Nephron progenitor cell (in vitro differentiated cells): ENCODE measurements around the gene HOOK2.

ENCODE experiments used
- DNase-seq: peaks from one replicate; pipeline ENCODE4 v3.0.0; 2021
- H3K27ac Mint-ChIP-seq: 2 replicates; pipeline ENCODE4 v1.8.0; 2021; ENCODE audit warnings: mild to moderate bottlenecking, moderate library complexity, mixed read lengths
- H3K27me3 Mint-ChIP-seq: 2 replicates; pipeline ENCODE4 v1.8.0; 2021; ENCODE audit warnings: mild to moderate bottlenecking, low read depth, mixed read lengths; ENCODE audit not compliant: poor library complexity
- H3K36me3 Mint-ChIP-seq: 2 replicates; pipeline ENCODE4 v1.8.0; 2021; ENCODE audit warnings: low read depth, mixed read lengths
- H3K4me1 Mint-ChIP-seq: 2 replicates; pipeline ENCODE4 v1.8.0; 2021; ENCODE audit warnings: mixed read lengths
- H3K4me3 Mint-ChIP-seq: 2 replicates; pipeline ENCODE4 v1.8.0; 2021; ENCODE audit warnings: mild to moderate bottlenecking, moderate library complexity, mixed read lengths
- H3K9me3 Mint-ChIP-seq: 2 replicates; pipeline ENCODE4 v1.8.0; 2021; ENCODE audit warnings: mild to moderate bottlenecking, moderate library complexity, mixed read lengths
- TF ChIP-seq, protein P1 (sequence below): fragments of 200-600 bp; sonication (generic); IDR thresholded peaks from 2 replicates; pipeline ENCODE4 v1.5.0; 2021; ENCODE audit warnings: antibody characterized with exemption

HOOK2 gene

GRCh38 chr19:12786952-12787351 is 11.6 kb upstream of the HOOK2 start:
- TF ChIP-seq, protein P1, sequence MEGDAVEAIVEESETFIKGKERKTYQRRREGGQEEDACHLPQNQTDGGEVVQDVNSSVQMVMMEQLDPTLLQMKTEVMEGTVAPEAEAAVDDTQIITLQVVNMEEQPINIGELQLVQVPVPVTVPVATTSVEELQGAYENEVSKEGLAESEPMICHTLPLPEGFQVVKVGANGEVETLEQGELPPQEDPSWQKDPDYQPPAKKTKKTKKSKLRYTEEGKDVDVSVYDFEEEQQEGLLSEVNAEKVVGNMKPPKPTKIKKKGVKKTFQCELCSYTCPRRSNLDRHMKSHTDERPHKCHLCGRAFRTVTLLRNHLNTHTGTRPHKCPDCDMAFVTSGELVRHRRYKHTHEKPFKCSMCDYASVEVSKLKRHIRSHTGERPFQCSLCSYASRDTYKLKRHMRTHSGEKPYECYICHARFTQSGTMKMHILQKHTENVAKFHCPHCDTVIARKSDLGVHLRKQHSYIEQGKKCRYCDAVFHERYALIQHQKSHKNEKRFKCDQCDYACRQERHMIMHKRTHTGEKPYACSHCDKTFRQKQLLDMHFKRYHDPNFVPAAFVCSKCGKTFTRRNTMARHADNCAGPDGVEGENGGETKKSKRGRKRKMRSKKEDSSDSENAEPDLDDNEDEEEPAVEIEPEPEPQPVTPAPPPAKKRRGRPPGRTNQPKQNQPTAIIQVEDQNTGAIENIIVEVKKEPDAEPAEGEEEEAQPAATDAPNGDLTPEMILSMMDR = no peak
- H3K4me3 Mint-ChIP-seq = no peak overlapping the region

GRCh38 chr19:12786141-12786870 is 11.0 kb upstream of the HOOK2 start:
- Mint-ChIP-seq H3K9me3 (no peaks in the 10 kb centered on the region), H3K4me3 (no peak overlapping the region), H3K36me3 (no peaks in the 10 kb centered on the region), H3K27ac (no peak overlapping the region), H3K27me3 (peaks cover 4% of the 10 kb centered on the region), H3K4me1 (peaks cover 36% of the 10 kb centered on the region)
- DNase-seq = no peak
- TF ChIP-seq, protein P1 = no peak

More at GRCh38 chr19:12786952-12787351, 11.6 kb upstream of the HOOK2 start:
- Mint-ChIP-seq H3K4me1 (peaks cover 36% of the 10 kb centered on the region), H3K9me3 (no peaks in the 10 kb centered on the region), H3K27me3 (peaks cover 4% of the 10 kb centered on the region), H3K27ac (no peak overlapping the region), H3K36me3 (no peaks in the 10 kb centered on the region)
- no peak for DNase-seq

DNA sequence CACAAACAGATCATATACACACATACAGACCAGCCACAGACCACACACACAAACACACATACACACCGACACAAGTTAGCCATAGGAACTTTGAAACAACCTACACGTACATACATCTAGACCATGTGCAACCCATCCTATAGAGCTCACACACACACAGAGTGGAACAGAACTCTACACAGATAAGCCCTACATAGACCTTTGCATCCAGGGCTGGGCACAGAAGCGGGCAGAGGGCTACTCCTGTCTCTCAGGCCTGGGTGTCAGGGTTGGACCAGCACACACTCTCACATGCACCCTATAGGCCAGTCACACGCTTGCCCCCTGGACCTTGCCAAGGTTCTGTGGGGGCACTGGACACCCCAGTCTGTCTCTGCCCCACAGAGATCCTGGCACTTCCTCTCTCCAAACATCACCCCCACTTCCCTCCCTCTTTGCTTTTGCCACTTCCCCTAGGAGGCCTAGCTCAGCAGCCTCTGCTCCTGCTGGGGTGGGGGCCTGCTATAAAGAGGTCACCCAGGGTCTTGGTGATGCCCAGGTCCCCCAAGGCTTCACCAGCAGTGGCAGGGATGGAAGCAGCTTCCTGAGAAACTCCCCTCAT is 10.2 kb upstream of the HOOK2 start:
- no peak for DNase-seq
- H3K36me3 Mint-ChIP-seq = no peaks in the 10 kb centered on the region
- TF ChIP-seq, protein P1 = no peak
- no peak overlapping the region for H3K4me3 Mint-ChIP-seq
- H3K4me1 Mint-ChIP-seq = peaks cover 30% of the 10 kb centered on the region
- no peaks in the 10 kb centered on the region for H3K27me3 Mint-ChIP-seq
- no peak overlapping the region for H3K27ac Mint-ChIP-seq
- H3K9me3 Mint-ChIP-seq = no peaks in the 10 kb centered on the region

- Mint-ChIP-seq H3K9me3 (no peaks in the 10 kb centered on the region), H3K4me1 (peaks cover 28% of the 10 kb centered on the region), H3K36me3 (no peaks in the 10 kb centered on the region), H3K27me3 (no peaks in the 10 kb centered on the region), H3K4me3 (no peak overlapping the region), H3K27ac (no peak overlapping the region)
- TF ChIP-seq, protein P1 = no peak
- DNase-seq = no peak
These were observed 9.6 kb upstream of the HOOK2 start for GRCh38 chr19:12784871-12785430.

- TF ChIP-seq, protein P1 = no peak
- Mint-ChIP-seq H3K4me3 (no peak overlapping the region), H3K4me1 (peaks cover 34% of the 10 kb centered on the region), H3K27me3 (no peaks in the 10 kb centered on the region), H3K27ac (no peak overlapping the region), H3K9me3 (no peaks in the 10 kb centered on the region), H3K36me3 (no peaks in the 10 kb centered on the region)
- DNase-seq = no peak
These were observed 9.1 kb upstream of the HOOK2 start for GRCh38 chr19:12784394-12784870.
